RWPE1 (cell line): ENCODE measurements around the gene TSC22D2.

Experiments used
- CTCF ChIA-PET: fragments of 350-600 bp; sonication (Branson Sonifier 250); formaldehyde crosslinking; extraction: SDS; loops from one replicate; lab custom pipeline; 2021; lab: Yijun Ruan, JAX
- POLR2A ChIA-PET: fragments of 400-600 bp; formaldehyde crosslinking; extraction: SDS; loops from one replicate; lab custom pipeline; 2020; ENCODE audit warnings: antibody characterized with exemption; ENCODE audit not compliant: low non-redundant PET; lab: Yijun Ruan, JAX
- DNase-seq: peaks from one replicate; pipeline ENCODE4 v3.0.0; 2012; ENCODE audit warnings: low spot score
- H3K27ac ChIP-seq: fragments of 450-650 bp; 2 replicates; pipeline ENCODE4 v1.5.1; 2017
- CTCF ChIP-seq: fragments of 450-650 bp; conservative IDR thresholded peaks from 2 replicates; pipeline ENCODE4 v1.5.1; 2017; ENCODE audit warnings: low read depth, mild to moderate bottlenecking

TSC22D2 gene

GRCh38 chr3:150446470-150446977 lies 38.4 kb downstream of the TSC22D2 start:
- no peak overlapping the region for H3K27ac ChIP-seq
- no peak for DNase-seq
- TF ChIP-seq CTCF: no peak
- ChIA-PET POLR2A (no interaction called here), CTCF (no interaction called here)

GRCh38 chr3:150447084-150447483 lies 39.0 kb downstream of the TSC22D2 start:
- no peak for DNase-seq
- ChIA-PET CTCF (no interaction called here), POLR2A (no interaction called here)
- no peak for TF ChIP-seq CTCF
- no peak overlapping the region for H3K27ac ChIP-seq

- DNase-seq: peak; percentile 33
- peak overlapping the region; percentile 80 for H3K27ac ChIP-seq
- TF ChIP-seq CTCF: no peak
- POLR2A ChIA-PET: no interaction called here
- CTCF ChIA-PET: no interaction called here
These were observed 39.8 kb downstream of the TSC22D2 start for GRCh38 chr3:150447631-150448465.

- ChIA-PET CTCF (no interaction called here), POLR2A (no interaction called here)
- no peak overlapping the region for H3K27ac ChIP-seq
- DNase-seq: peak; percentile 34
- no peak for TF ChIP-seq CTCF
These were observed 41.1 kb downstream of the TSC22D2 start for GRCh38 chr3:150449169-150449721.

GRCh38 chr3:150450916-150451315 lies 42.8 kb downstream of the TSC22D2 start:
- no peak for DNase-seq
- POLR2A ChIA-PET: no interaction called here
- no peak overlapping the region for H3K27ac ChIP-seq
- CTCF ChIA-PET: no interaction called here
- TF ChIP-seq CTCF: no peak

GRCh38 chr3:150451329-150452048 lies 43.4 kb downstream of the TSC22D2 start:
- POLR2A ChIA-PET: no interaction called here
- CTCF ChIA-PET: interaction anchor here (0.6 to 0.7 kb wide), 2 partner anchors 214 to 387 kb away, joined by 3 to 5 read pairs; no protein-coding TSS in a partner anchor

More at GRCh38 chr3:150451329-150452048, 43.4 kb downstream of the TSC22D2 start:
- TF ChIP-seq CTCF: no peak
- no peak overlapping the region for H3K27ac ChIP-seq
- no peak for DNase-seq
